Epithelial cell of proximal tubule (primary cell): ENCODE results near the gene RGS9. TPM values are rescaled to one million over a fixed set of nuclear protein-coding genes. Genes with fewer than 3 reads are reported as not detected.

ENCODE experiments used
- DNase-seq: peaks from one replicate; pipeline ENCODE4 v3.0.0-alpha.2; 2011; ENCODE audit warnings: low read depth
- H3K4me3 ChIP-seq: 2 replicates; pipeline ENCODE4 v1.5.1; 2011; ENCODE audit warnings: low read depth, mild to moderate bottlenecking, low read length
- CTCF ChIP-seq: conservative IDR thresholded peaks from 2 replicates; pipeline ENCODE4 v1.5.1; 2012; ENCODE audit warnings: low read depth, mild to moderate bottlenecking, low read length
- total RNA-seq: library from RNA; depleted of rRNA; stranded (reverse); fragments of >200 nt; gene quantifications from 2 replicates; pipeline ENCODE4 v1.2.3, GENCODE V29; 2015

The RGS9 gene
- total RNA-seq, 1 donor from 2014 or later, result 5.2 TPM

DNA sequence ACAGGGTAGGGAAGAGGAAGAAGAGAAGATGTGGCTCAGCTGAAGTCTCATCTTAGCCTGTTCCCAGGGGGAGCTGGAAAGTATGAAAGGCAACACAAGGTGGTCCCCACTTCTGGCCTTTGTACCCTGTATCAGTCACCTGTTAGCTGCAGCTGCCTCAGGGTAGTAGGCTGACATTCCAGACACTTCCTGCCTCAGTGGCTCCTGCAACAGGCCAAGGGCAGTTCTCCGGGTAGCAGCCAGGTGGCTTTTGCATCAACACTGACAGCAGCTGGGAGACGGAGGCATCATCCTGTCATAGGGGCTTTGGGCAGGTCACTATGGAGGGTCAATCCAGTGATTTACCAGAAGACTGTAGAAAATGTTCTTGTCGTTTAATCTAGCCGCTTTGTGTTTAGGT lies 124.0 kb downstream of the RGS9 start:
- peak; percentile 13 for TF ChIP-seq CTCF
- DNase-seq, result no peak
- no peak overlapping the region for H3K4me3 ChIP-seq

GRCh38 chr17:65261682-65262636 lies 124.8 kb downstream of the RGS9 start:
- DNase-seq, result no peak
- no peak overlapping the region for H3K4me3 ChIP-seq
- TF ChIP-seq CTCF, result no peak

DNA sequence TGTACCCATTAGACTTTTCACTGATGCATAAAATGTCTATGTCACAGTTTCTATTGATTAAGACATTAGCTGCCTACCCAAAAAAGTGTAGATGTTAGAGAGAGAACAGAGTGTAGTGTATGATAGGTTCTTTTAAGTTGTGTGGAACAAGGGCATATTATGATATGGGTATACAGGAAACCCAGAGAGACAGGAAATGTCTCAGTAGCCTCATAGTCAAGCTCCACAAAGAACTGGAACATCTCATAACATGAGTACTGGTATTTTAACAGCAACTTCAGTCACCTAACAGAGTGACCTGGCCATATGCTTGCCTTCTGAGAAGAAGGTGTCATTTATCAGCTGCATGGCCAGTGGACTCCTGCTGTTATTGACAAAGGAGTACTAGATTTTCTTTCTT lies 128.1 kb downstream of the RGS9 start:
- DNase-seq, result no peak
- no peak for TF ChIP-seq CTCF
- H3K4me3 ChIP-seq, result no peak overlapping the region

DNA sequence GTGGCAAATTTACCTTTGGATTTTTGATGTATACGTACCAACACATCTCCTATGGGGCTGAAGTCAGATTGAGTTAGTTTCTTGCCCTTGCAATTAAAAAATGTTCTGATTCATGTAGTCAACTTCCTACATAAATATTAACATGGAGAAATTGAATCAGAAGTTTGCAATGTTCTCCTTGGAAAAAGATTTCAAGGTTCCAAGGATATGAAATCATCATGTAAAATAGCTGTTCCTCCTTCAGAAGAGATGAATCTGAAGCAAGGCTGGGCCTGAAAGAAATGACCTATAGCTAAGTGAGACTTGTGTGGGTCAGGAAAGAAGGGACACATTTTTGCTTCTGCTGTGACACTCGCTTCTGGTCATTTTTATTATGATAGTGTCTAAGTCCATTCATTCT lies 131.7 kb downstream of the RGS9 start:
- no peak for TF ChIP-seq CTCF
- no peak for DNase-seq
- H3K4me3 ChIP-seq, result no peak overlapping the region

GRCh38 chr17:65270499-65271253 lies 133.5 kb downstream of the RGS9 start:
- H3K4me3 ChIP-seq, result no peak overlapping the region
- no peak for TF ChIP-seq CTCF
- DNase-seq, result no peak

GRCh38 chr17:65271296-65271695 lies 134.1 kb downstream of the RGS9 start:
- TF ChIP-seq CTCF, result no peak
- H3K4me3 ChIP-seq, result no peak overlapping the region
- no peak for DNase-seq

Other genes with a start within 250 kb of the RGS9 start
- 2.5 and 4.0 TPM in 2 replicates for gene LRRC37A3, start 217.9 kb upstream of the RGS9 start, total RNA-seq
- gene GNA13, start 80.6 kb upstream of the RGS9 start, total RNA-seq, result 37.8 and 43.6 TPM in 2 replicates